Measurements from ENCODE around the gene RHOF. TPM values are rescaled to one million over a fixed set of nuclear protein-coding genes. Genes with fewer than 3 reads are reported as not detected.
A peak's percentile ranks its signal among the peaks of the same experiment; 100 is the strongest.

RHOF gene
- total RNA-seq, 1 experiment from 2014 or later, result 36.7 TPM

DNA sequence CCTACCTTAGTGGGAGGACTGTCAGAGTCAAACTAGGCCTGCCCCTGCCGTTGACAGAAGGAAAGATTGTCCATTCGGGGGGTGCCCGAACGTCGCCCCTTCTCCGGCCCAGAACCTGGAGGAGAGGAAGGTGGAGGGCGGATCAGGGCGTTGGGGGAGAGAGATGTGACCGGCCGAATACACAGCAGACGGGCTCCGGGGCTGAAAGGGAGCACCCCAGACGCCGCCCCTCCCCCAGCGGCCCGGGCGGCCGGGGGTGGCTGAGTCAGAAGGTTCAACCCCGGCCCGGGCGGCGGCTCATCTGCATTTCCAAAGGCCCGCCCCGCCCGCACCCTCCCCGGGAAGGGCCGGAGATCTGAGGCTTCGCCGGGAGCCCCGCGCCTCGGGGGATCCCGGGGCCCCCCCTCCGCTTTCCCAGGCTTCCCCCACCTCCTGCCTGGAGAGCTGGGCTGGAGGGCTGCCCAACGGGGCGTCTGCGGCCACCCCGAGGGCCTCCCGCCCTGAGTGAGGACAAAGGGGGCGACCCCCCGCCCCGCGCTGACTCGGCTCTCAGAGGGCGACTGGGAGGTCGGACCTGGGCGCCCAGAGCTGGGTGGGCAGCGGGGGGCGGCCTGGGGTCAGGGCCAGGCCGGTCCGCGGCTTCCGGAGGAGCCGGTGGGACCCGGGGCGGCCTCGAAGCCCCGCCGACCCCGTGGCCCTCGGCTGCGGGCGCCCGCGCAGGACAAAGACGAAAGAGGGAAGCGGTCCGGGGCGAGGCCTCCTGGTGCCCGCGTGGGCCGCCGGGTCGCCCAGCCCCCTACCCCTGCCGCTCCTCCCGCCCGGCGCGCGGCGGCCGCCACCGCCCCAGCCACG, 6.6 kb upstream of the RHOF start:
- TF ChIP-seq, protein P1, sequence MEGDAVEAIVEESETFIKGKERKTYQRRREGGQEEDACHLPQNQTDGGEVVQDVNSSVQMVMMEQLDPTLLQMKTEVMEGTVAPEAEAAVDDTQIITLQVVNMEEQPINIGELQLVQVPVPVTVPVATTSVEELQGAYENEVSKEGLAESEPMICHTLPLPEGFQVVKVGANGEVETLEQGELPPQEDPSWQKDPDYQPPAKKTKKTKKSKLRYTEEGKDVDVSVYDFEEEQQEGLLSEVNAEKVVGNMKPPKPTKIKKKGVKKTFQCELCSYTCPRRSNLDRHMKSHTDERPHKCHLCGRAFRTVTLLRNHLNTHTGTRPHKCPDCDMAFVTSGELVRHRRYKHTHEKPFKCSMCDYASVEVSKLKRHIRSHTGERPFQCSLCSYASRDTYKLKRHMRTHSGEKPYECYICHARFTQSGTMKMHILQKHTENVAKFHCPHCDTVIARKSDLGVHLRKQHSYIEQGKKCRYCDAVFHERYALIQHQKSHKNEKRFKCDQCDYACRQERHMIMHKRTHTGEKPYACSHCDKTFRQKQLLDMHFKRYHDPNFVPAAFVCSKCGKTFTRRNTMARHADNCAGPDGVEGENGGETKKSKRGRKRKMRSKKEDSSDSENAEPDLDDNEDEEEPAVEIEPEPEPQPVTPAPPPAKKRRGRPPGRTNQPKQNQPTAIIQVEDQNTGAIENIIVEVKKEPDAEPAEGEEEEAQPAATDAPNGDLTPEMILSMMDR (IDR thresholded peaks at IDR 0.05; ENCODE audit: insufficient read depth in 1 of 2, low read depth in 1 of 2, low read length in 1 of 2, severe bottlenecking in 1 of 2, unreplicated experiment in 1 of 2), result no peak
- H3K4me3 ChIP-seq (ENCODE audit: low read depth, low read length), result peak overlapping the region; percentile 80
- Mint-ChIP-seq H3K27me3 (ENCODE audit: insufficient read depth, unreplicated experiment) (no peaks in the 10 kb centered on the region), H3K4me3 (ENCODE audit: unreplicated experiment) (peak overlapping the region; percentile 84), H3K36me3 (ENCODE audit: insufficient read depth, unreplicated experiment) (peaks cover 65% of the 10 kb centered on the region), H3K4me1 (ENCODE audit: low read depth, unreplicated experiment) (peaks cover 24% of the 10 kb centered on the region), H3K27ac (ENCODE audit: unreplicated experiment) (peak overlapping the region; percentile 96), H3K9me3 (ENCODE audit: unreplicated experiment) (no peaks in the 10 kb centered on the region)
- no TSS peak for BruUV-seq (replicated peaks)
- intact Hi-C loops (cut with micrococcal nuclease; ENCODE audit: unreplicated experiment), result loop anchor here (10.0 kb wide), 1 partner anchor 735 kb away; no protein-coding TSS in a partner anchor
- ChIA-PET CTCF (interaction anchor here (0.6 to 1.8 kb wide), 7 partner anchors 12 to 1442 kb away, joined by 3 to 10 read pairs (median 3); no protein-coding TSS in a partner anchor), POLR2A (interaction anchor here (0.6 to 2.2 kb wide), 5 partner anchors 28 to 377 kb away, joined by 3 to 10 read pairs (median 4); partner anchors contain the start of gene PSMD9)
- H3K9me3 ChIP-seq, result no peaks in the 10 kb centered on the region
- peaks cover 36% of the 10 kb centered on the region for H3K4me1 ChIP-seq
- H3K36me3 ChIP-seq (ENCODE audit: control insufficient read depth, insufficient read depth, low read length), result no peaks in the 10 kb centered on the region; the same call in 1 of the 2 replicates
- DNase-seq, result peak; percentile 90 to 91
- H3K27me3 ChIP-seq (replicated peaks; ENCODE audit: control insufficient read depth, insufficient read depth, low read length), result no peaks in the 10 kb centered on the region

DNA sequence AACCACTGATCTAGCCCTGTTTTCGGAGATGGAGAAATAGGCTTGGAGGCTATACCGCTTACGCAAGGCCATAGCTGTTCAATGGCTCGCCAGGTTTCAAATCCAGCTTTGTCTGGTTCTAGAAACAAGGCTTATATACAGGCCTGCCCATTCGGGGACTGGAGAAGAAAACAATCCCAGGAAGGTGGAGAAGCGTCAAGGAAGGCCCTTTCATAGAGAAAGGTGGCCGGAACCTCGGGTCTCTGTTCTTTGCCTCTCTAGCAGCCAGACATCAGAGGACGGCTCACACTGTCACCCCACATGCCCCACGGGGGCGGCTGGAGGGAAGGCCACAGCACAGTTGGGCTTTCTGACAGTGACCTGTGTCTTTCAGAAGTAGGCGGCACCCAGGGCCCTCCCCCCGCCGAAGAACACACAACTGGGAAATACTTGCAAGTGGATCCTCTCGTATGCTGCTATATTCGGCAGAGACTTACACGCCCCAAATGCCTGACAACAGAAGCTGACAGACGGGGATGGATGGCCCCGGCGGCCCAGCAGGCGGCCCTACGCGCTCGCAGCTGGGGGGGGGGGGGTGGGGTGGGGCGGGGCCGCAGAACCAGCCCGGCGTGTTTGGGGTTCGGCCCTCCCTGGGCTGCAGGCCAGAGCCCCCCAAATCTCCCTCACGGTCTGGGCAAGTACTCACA, 5.8 kb upstream of the RHOF start:
- CTCF ChIA-PET, result interaction anchor here (0.5 to 1.8 kb wide), 6 partner anchors 12 to 597 kb away, joined by 3 to 10 read pairs (median 3); no protein-coding TSS in a partner anchor
- H3K27ac Mint-ChIP-seq (ENCODE audit: unreplicated experiment), result peak overlapping the region; percentile 89

More for the DNA sequence above, 5.8 kb upstream of the RHOF start:
- peak; percentile 84 to 86 for DNase-seq
- Histone ChIP-seq H3K4me1 (peaks cover 43% of the 10 kb centered on the region), H3K9me3 (no peaks in the 10 kb centered on the region), H3K4me3 (ENCODE audit: low read depth, low read length) (peak overlapping the region; percentile 80), H3K27me3 (replicated peaks; ENCODE audit: control insufficient read depth, insufficient read depth, low read length) (no peaks in the 10 kb centered on the region), H3K36me3 (ENCODE audit: control insufficient read depth, insufficient read depth, low read length) (no peaks in the 10 kb centered on the region; the same call in 1 of the 2 replicates)
- Mint-ChIP-seq H3K4me1 (ENCODE audit: low read depth, unreplicated experiment) (peaks cover 30% of the 10 kb centered on the region), H3K9me3 (ENCODE audit: unreplicated experiment) (no peaks in the 10 kb centered on the region), H3K27me3 (ENCODE audit: insufficient read depth, unreplicated experiment) (no peaks in the 10 kb centered on the region), H3K36me3 (ENCODE audit: insufficient read depth, unreplicated experiment) (peaks cover 73% of the 10 kb centered on the region), H3K4me3 (ENCODE audit: unreplicated experiment) (peak overlapping the region; percentile 84)
- TF ChIP-seq, protein P1 (IDR thresholded peaks at IDR 0.05; ENCODE audit: insufficient read depth in 1 of 2, low read depth in 1 of 2, low read length in 1 of 2, severe bottlenecking in 1 of 2, unreplicated experiment in 1 of 2), result no peak
- POLR2A ChIA-PET, result interaction anchor here (0.6 to 0.7 kb wide), 3 partner anchors 28 to 378 kb away, joined by 3 to 4 read pairs (median 3); no protein-coding TSS in a partner anchor
- BruUV-seq (replicated peaks), result no TSS peak
- intact Hi-C loops (cut with micrococcal nuclease; ENCODE audit: unreplicated experiment), result no loop called here

Data from Caco-2 (cell line).